MM.1S (cell line): ENCODE results near the gene CMIP.

Experiments
- DNase-seq: peaks from one replicate; pipeline ENCODE4 v3.0.0-alpha.2; 2015
- H2AFZ ChIP-seq: fragments of 300-600 bp; sonication (generic); 2 replicates; pipeline ENCODE4 v1.6.0; 2016; ENCODE audit warnings: antibody characterized with exemption, low read length
- H3F3A ChIP-seq: fragments of 300-600 bp; sonication (generic); 2 replicates; pipeline ENCODE4 v1.6.1; 2016; ENCODE audit warnings: mild to moderate bottlenecking, antibody characterized with exemption, low read length, moderate library complexity, mixed read lengths; ENCODE audit not compliant: insufficient read depth
- H3K27ac ChIP-seq: fragments of 300-600 bp; sonication (generic); 2 replicates; pipeline ENCODE4 v1.5.1; 2016; ENCODE audit warnings: mild to moderate bottlenecking, low read length
- H3K27me3 ChIP-seq: fragments of 300-600 bp; sonication (generic); replicated peaks from 2 replicates; pipeline ENCODE4 v1.6.0; 2016; ENCODE audit warnings: low read length; ENCODE audit not compliant: insufficient read depth
- H3K36me3 ChIP-seq: fragments of 300-600 bp; sonication (generic); replicated peaks from 2 replicates; pipeline ENCODE4 v1.6.1; 2016; ENCODE audit warnings: mild to moderate bottlenecking, low read length, mixed read lengths; ENCODE audit not compliant: insufficient read depth
- H3K4me1 ChIP-seq: fragments of 300-600 bp; sonication (generic); 2 replicates; pipeline ENCODE4 v1.6.1; 2016; ENCODE audit warnings: low read length, mixed read lengths
- H3K4me2 ChIP-seq: fragments of 300-600 bp; sonication (generic); 2 replicates; pipeline ENCODE4 v1.6.0; 2016; ENCODE audit warnings: low read depth, low read length
- H3K4me3 ChIP-seq: fragments of 300-600 bp; sonication (generic); 2 replicates; pipeline ENCODE4 v1.5.1; 2016; ENCODE audit warnings: low read length, mixed read lengths
- H3K79me2 ChIP-seq: fragments of 300-600 bp; sonication (generic); 2 replicates; pipeline ENCODE4 v1.6.1; 2016; ENCODE audit warnings: mixed run types, low read length, mixed read lengths
- H3K9ac ChIP-seq: fragments of 300-600 bp; sonication (generic); 2 replicates; pipeline ENCODE4 v1.6.1; 2016; ENCODE audit warnings: low read length, mixed read lengths
- H3K9me2 ChIP-seq: fragments of 300-600 bp; sonication (generic); replicated peaks from 2 replicates; pipeline ENCODE4 v1.6.1; 2016; ENCODE audit warnings: mild to moderate bottlenecking, low read length, mixed read lengths; ENCODE audit not compliant: insufficient read depth
- H3K9me3 ChIP-seq: fragments of 300-600 bp; sonication (generic); replicated peaks from 2 replicates; pipeline ENCODE4 v1.6.1; 2016; ENCODE audit warnings: mild to moderate bottlenecking, low read length, mixed read lengths; ENCODE audit not compliant: insufficient read depth
- H4K20me1 ChIP-seq: fragments of 300-600 bp; sonication (generic); 2 replicates; pipeline ENCODE4 v1.6.1; 2016; ENCODE audit warnings: mild to moderate bottlenecking, low read length, moderate library complexity, mixed read lengths; ENCODE audit not compliant: insufficient read depth
- EZH2 ChIP-seq: fragments of 300-600 bp; sonication (generic); optimal IDR thresholded peaks from 2 replicates; pipeline ENCODE3; 2017; ENCODE audit warnings: low read depth, mild to moderate bottlenecking, antibody characterized with exemption, low read length, mixed read lengths
- EZH2phosphoT487 ChIP-seq: fragments of 300-600 bp; sonication (generic); IDR thresholded peaks from 2 replicates; pipeline ENCODE4 v1.6.1; 2018; ENCODE audit warnings: antibody characterized with exemption, low read length
- TF ChIP-seq, protein P1 (sequence below): fragments of 300-600 bp; sonication (generic); IDR thresholded peaks from 2 replicates; pipeline ENCODE4 v1.5.1; 2016; ENCODE audit warnings: antibody characterized with exemption, low read length, mixed read lengths

The CMIP gene

DNA sequence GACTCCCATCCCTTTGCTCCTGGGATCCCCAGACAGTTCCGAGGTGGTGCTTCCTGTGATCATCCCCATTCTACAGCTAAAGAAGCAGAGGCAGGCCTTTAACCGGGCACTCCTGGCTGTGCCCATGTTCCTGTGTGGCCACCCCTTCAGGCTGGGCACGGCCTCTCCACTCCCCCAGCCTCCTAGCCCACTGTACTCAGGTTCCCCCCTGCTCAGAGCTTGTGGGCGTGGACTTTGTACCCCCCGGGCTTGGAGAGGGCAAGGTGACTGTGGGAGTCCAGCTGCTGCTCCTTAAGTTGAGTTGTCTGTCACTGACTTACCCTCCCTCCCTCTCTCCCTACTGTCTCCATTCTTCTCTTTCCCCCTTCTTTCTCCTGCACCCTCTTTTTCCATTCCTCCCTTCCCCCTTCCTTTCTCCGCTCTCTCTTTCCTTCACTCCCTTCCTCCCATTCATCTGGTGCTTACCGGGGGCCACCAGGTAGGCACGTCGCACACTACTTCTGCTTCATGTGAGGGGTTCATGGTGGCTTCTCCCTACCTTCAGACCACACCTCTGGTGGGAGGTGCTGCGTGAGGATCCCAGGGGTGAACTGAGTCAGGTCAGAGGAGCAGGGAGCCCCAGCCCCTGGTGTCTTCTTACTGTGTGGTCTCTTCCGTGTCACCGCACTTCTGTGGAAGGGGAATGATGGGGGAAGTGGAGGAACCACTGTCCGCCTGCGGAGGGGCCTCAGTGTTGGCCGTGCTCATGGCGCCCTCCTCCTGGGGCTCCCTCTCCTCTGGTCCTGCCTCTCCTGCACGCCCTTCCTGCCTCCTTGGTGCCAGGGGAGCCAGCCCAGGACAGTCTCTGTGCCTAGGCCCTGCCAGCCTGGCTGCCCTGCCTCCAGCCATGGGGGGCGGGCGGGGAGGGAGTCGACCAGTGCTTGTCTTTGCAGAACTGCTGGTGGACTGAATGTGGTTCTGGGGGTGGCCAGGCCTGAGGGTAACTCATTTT is 29.7 kb downstream of the CMIP start:
- no peaks in the 10 kb centered on the region for H3K9me3 ChIP-seq
- H3K9me2 ChIP-seq: no peaks in the 10 kb centered on the region
- H3K4me3 ChIP-seq: no peak overlapping the region
- no peaks in the 10 kb centered on the region for H3K27me3 ChIP-seq
- H3K4me1 ChIP-seq: peaks cover 13% of the 10 kb centered on the region
- H3K36me3 ChIP-seq: no peaks in the 10 kb centered on the region
- TF ChIP-seq EZH2phosphoT487: no peak
- TF ChIP-seq, protein P1, sequence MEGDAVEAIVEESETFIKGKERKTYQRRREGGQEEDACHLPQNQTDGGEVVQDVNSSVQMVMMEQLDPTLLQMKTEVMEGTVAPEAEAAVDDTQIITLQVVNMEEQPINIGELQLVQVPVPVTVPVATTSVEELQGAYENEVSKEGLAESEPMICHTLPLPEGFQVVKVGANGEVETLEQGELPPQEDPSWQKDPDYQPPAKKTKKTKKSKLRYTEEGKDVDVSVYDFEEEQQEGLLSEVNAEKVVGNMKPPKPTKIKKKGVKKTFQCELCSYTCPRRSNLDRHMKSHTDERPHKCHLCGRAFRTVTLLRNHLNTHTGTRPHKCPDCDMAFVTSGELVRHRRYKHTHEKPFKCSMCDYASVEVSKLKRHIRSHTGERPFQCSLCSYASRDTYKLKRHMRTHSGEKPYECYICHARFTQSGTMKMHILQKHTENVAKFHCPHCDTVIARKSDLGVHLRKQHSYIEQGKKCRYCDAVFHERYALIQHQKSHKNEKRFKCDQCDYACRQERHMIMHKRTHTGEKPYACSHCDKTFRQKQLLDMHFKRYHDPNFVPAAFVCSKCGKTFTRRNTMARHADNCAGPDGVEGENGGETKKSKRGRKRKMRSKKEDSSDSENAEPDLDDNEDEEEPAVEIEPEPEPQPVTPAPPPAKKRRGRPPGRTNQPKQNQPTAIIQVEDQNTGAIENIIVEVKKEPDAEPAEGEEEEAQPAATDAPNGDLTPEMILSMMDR: no peak
- no peak for TF ChIP-seq EZH2
- peaks cover 11% of the 10 kb centered on the region for H3F3A ChIP-seq
- no peak overlapping the region for H3K27ac ChIP-seq
- no peak overlapping the region for H2AFZ ChIP-seq
- H3K79me2 ChIP-seq: peaks cover 32% of the 10 kb centered on the region
- 0 out of 2 replicates have a peak, but pooled peaks cover 3% of the 10 kb centered on the region for H4K20me1 ChIP-seq
- H3K4me2 ChIP-seq: no peak overlapping the region
- no peak overlapping the region for H3K9ac ChIP-seq
- no peak for DNase-seq

DNA sequence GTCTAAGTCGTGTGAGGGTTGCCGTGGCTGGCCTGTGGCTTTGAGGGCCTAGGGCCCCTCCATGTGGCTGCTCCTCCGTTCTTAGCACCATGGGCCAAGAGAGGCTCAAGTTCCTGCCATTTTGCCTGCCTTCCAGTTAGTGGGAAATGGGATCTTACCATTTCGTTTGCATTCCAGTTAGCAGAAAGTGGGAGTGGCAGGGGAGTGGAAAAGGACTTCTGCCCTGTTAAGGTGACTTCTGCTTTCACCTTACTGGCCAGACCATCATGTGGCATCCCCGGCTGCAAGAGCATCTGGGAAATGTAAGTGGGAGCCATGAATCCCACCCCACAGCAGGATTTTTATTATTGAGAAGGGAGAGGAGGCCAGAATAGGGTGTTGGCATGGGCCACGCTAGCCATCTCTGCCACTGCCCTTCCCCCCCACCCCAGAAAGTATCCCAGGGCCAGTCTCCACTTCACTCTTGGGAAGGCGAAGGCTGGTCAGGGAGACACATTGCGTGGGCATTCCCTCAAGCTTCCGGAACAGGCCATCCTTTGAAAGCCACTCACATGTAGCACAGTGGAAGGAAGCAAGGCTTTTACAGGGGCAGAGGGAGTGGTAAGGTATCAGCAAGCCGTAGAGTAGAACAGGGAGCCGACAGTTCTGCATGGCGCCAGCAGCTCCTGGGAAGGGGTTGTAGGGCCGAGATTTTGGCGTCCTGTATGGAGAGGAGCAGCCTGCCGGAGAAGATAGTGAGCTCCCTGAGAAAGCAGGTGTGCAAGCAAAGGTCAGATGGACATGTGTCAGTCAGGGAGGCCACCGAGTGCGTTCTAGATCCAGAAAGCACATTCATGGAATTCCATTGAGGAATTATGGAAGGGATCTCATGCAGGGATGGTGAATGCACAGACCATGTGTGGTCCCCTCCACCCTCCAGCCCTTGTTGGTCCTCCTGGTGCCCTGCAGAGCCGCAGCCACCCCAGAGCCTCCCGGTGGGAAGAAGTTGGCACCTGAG is 33.4 kb downstream of the CMIP start:
- Histone ChIP-seq H3K79me2 (peaks cover 27% of the 10 kb centered on the region), H3F3A (no peaks in the 10 kb centered on the region), H3K4me1 (no peaks in the 10 kb centered on the region), H2AFZ (no peak overlapping the region), H3K4me3 (no peak overlapping the region), H3K9ac (no peak overlapping the region), H3K27ac (no peak overlapping the region), H3K9me2 (no peaks in the 10 kb centered on the region), H3K27me3 (no peaks in the 10 kb centered on the region), H4K20me1 (no peaks in the 10 kb centered on the region), H3K36me3 (no peaks in the 10 kb centered on the region), H3K9me3 (no peaks in the 10 kb centered on the region), H3K4me2 (no peak overlapping the region)
- TF ChIP-seq EZH2 (no peak), EZH2phosphoT487 (no peak)
- TF ChIP-seq, protein P1: no peak
- no peak for DNase-seq

DNA sequence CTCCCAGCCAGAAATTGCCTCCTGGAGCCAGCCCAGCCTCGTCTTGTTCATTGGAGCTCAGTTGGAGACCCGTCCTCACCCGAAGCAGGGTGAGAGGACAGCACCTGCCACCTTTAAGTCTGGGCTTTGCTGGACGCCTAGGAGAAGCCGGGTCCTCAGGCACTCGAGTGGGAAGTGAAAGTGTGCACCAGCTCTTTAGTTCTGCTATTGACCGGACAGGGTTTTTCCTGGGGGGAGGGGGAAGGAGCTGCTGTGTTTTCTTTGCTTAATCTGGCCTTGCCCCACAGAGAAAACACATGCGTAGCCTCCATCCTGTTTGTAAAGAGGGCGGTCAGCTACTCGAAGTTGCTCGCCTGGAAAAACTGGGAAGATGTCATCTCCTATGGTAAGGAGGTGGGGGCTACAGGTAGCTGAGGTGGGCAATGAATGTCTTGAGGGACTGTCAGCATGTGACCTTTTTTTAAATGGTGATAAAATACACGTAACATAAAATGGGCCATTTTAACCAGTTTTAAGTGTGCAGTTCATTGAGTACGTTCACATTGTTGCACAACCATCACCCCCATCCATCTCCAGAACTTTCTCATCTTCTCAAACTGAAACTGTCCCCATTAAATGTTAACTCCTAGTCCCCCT is 34.4 kb downstream of the CMIP start:
- Histone ChIP-seq H3K36me3 (no peaks in the 10 kb centered on the region), H3K4me1 (no peaks in the 10 kb centered on the region), H3K27me3 (no peaks in the 10 kb centered on the region), H3K9me3 (no peaks in the 10 kb centered on the region), H2AFZ (no peak overlapping the region), H4K20me1 (no peaks in the 10 kb centered on the region), H3K9ac (no peak overlapping the region), H3K9me2 (no peaks in the 10 kb centered on the region), H3K4me3 (no peak overlapping the region), H3F3A (no peaks in the 10 kb centered on the region), H3K79me2 (peaks cover 29% of the 10 kb centered on the region), H3K27ac (no peak overlapping the region), H3K4me2 (peak overlapping the region; percentile 29; the same call in 1 of the 2 replicates)
- DNase-seq: no peak
- no peak for TF ChIP-seq EZH2phosphoT487
- TF ChIP-seq EZH2: no peak
- TF ChIP-seq, protein P1: no peak
